A549 (cell line): ENCODE data around the gene SLC2A13. TPM values are rescaled to one million over a fixed set of nuclear protein-coding genes. Genes with fewer than 3 reads are reported as not detected.

Experiments used
- ATAC-seq, 2 experiments: fragments of 200-7000 bp in 1 of 2; fragments of >200 bp in 1 of 2; cut with Nextera tagmentation in 1 of 2; cut with Tn5 transposase in 1 of 2; 3 replicates each; pipeline versions ENCODE4 v1.8.0 to v1.9.1; 2018 to 2020; ENCODE audit warnings: mild to moderate bottlenecking in 1 of 2, moderate library complexity in 1 of 2
- CTCF ChIA-PET: fragments of 300-600 bp; sonication (Branson Sonifier 250); formaldehyde crosslinking; extraction: SDS; loops from one replicate; lab custom pipeline; 2021; ENCODE audit warnings: antibody characterized with exemption, inconsistent platforms; lab: Yijun Ruan, JAX
- POLR2A ChIA-PET: fragments of 350-600 bp; formaldehyde crosslinking; extraction: SDS; loops from one replicate; lab custom pipeline; 2021; ENCODE audit warnings: antibody characterized with exemption, inconsistent platforms; lab: Yijun Ruan, JAX
- DNase-seq, 2 experiments: peaks; one replicate each; pipeline versions ENCODE4 v3.0.0 to v3.0.0-alpha.2; 2011 to 2016; ENCODE audit warnings: low read depth in 1 of 2, low spot score in 1 of 2
- FAIRE-seq: peaks from 2 replicates; lab custom pipeline; 2011; peaks lifted over from hg19 to GRCh38; lab: Jason Lieb, UNC
- H3K27ac ChIP-seq, 2 experiments: fragments of >200 bp; sonication (Bioruptor Twin); formaldehyde crosslinking; 3 replicates each; pipeline ENCODE4 v1.5.1; 2016 to 2017
- H3K4me1 ChIP-seq: fragments of >200 bp; sonication (Bioruptor Twin); formaldehyde crosslinking; 3 replicates; pipeline ENCODE4 v1.6.1; 2016
- H3K4me2 ChIP-seq: fragments of >200 bp; sonication (Bioruptor Twin); formaldehyde crosslinking; 3 replicates; pipeline ENCODE4 v1.6.1; 2016
- H3K4me3 ChIP-seq: fragments of >200 bp; sonication (Bioruptor Twin); formaldehyde crosslinking; 3 replicates; pipeline ENCODE4 v1.5.1; 2016
- H3K9me3 ChIP-seq: fragments of >200 bp; sonication (Bioruptor Twin); formaldehyde crosslinking; 3 replicates; pipeline ENCODE4 v1.6.1; 2016
- CTCF ChIP-seq: fragments of >200 bp; sonication (Bioruptor Twin); formaldehyde crosslinking; IDR thresholded peaks from 3 replicates; pipeline ENCODE4 v1.5.1; 2016
- EHMT2 ChIP-seq: fragments of 200-600 bp; sonication (generic); IDR thresholded peaks from 2 replicates; pipeline ENCODE4 v1.6.1; 2016; ENCODE audit warnings: antibody characterized with exemption, low read depth, mild to moderate bottlenecking, moderate library complexity
- ESRRA ChIP-seq: fragments of 150-350 bp; IDR thresholded peaks from 2 replicates; pipeline ENCODE4 v1.6.1; 2014; ENCODE audit warnings: mild to moderate bottlenecking, low read length, borderline replicate concordance
- HDAC2 ChIP-seq: fragments of 200-600 bp; sonication (generic); IDR thresholded peaks from 2 replicates; pipeline ENCODE4 v1.6.1; 2016
- JUNB ChIP-seq: fragments of >200 bp; sonication (Bioruptor Twin); formaldehyde crosslinking; IDR thresholded peaks from 2 replicates; pipeline ENCODE4 v1.6.1; 2016
- KDM1A ChIP-seq: fragments of 200-600 bp; sonication (generic); IDR thresholded peaks from 2 replicates; pipeline ENCODE4 v1.6.1; 2016; ENCODE audit warnings: low read depth, mild to moderate bottlenecking
- MAFK ChIP-seq: fragments of 450-650 bp; IDR thresholded peaks from 2 replicates; pipeline ENCODE4 v1.6.1; 2014; ENCODE audit not compliant: partially characterized antibody
- MAZ ChIP-seq: fragments of 150-350 bp; IDR thresholded peaks from 2 replicates; pipeline ENCODE4 v1.6.1; 2014; ENCODE audit warnings: antibody characterized with exemption, low read depth, low read length, borderline replicate concordance
- NFE2L2 ChIP-seq: fragments of 150-350 bp; conservative IDR thresholded peaks from 2 replicates; pipeline ENCODE4 v1.6.1; 2014; ENCODE audit warnings: low read length
- NR3C1 ChIP-seq: fragments of >200 bp; sonication (Bioruptor Twin); formaldehyde crosslinking; IDR thresholded peaks from 3 replicates; pipeline ENCODE4 v1.6.1; 2017
- PHF8 ChIP-seq: fragments of 200-600 bp; sonication (generic); IDR thresholded peaks from 2 replicates; pipeline ENCODE4 v1.6.1; 2016; ENCODE audit warnings: low read depth, mild to moderate bottlenecking, antibody characterized with exemption, moderate library complexity, borderline replicate concordance
- RAD21 ChIP-seq, 2 experiments: fragments of >200 bp in 1 of 2; sonication (Bioruptor Twin) in 1 of 2; formaldehyde crosslinking in 1 of 2; IDR thresholded peaks in 1 of 2; conservative IDR thresholded peaks in 1 of 2; 2 replicates in 1 of 2; 3 replicates in 1 of 2; pipeline ENCODE4 v1.6.1; 2012 to 2018; ENCODE audit warnings: inconsistent platforms in 1 of 2
- RARB ChIP-seq: fragments of 250-450 bp; sonication (Bioruptor Pico); IDR thresholded peaks from 2 replicates; pipeline ENCODE4 v1.8.0; 2021; ENCODE audit warnings: mild to moderate bottlenecking, moderate library complexity
- SMC3 ChIP-seq: fragments of >200 bp; sonication (Bioruptor Twin); formaldehyde crosslinking; IDR thresholded peaks from 3 replicates; pipeline ENCODE4 v1.6.1; 2018; ENCODE audit warnings: inconsistent platforms
- TFCP2L1 ChIP-seq: fragments of 250-450 bp; sonication (Bioruptor Pico); IDR thresholded peaks from 2 replicates; pipeline ENCODE4 v1.5.0; 2021; ENCODE audit warnings: mild to moderate bottlenecking
- ZFP36 ChIP-seq: fragments of 450-650 bp; IDR thresholded peaks from 2 replicates; pipeline ENCODE4 v1.6.1; 2014; ENCODE audit warnings: borderline replicate concordance; ENCODE audit not compliant: partially characterized antibody
- ZSCAN20 ChIP-seq: fragments of 250-450 bp; sonication (Bioruptor Pico); IDR thresholded peaks from 2 replicates; pipeline ENCODE4 v1.8.0; 2022; ENCODE audit warnings: mild to moderate bottlenecking, moderate library complexity
- WGBS: methylation state at CpG from one replicate; pipeline ENCODE4 v1.1.6; 2017; ENCODE audit errors: missing lambda C conversion rate; 5-methylcytosine and 5-hydroxymethylcytosine counted together
- polyA plus RNA-seq, 4 experiments: library from polyadenylated mRNA; depleted of rRNA in 3 of 4; stranded (reverse); fragments of >200 nt; fragmentation: RNase III in 1 of 4; extraction: RNeasy Plus Mini Kit Qiagen cat#74134 plus additional on column Dnase treatment in 1 of 4; gene quantifications; 2 replicates in 3 of 4; 3 replicates in 1 of 4; pipeline ENCODE4 v1.2.3, GENCODE V29; 2011 to 2017
- TF ChIP-seq, protein P1 (sequence below): fragments of 150-350 bp; IDR thresholded peaks from 2 replicates; pipeline ENCODE4 v1.6.1; 2014; ENCODE audit warnings: low read depth, mild to moderate bottlenecking, low read length

Gene SLC2A13
- polyA plus RNA-seq, 2 of the 4 experiments (the other 2 are of a cell fraction), result 4.5 to 8.2 TPM

DNA sequence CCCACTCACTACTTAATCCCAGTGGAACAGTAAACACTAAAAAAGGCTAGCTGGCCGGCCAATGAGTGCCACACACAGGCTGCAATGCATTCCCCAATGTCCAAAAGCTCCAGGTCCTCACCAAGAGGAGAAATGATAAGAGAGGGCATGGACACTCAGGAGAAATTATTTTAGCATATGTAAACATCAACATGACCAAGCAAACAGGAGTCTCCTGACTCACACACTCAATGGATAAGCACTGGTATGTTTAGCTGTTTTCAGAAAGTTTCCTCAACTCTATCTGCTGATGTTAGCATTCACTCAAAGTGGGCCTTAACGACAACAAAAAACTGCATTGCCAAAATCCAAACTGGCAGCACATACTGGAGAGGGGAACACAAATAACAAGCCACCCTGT is 105.0 kb downstream of the SLC2A13 start:
- POLR2A ChIA-PET, result no interaction called here
- CTCF ChIA-PET, result interaction anchor here (1.7 to 2.0 kb wide), 2 partner anchors 9 to 10 kb away, joined by 6 to 15 read pairs; no protein-coding TSS in a partner anchor
- peak overlapping the region in 1 of 2 experiments; percentile 28; a peak in 1 of 6 replicates for H3K27ac ChIP-seq
- DNase-seq (no peak), ATAC-seq (peak in 1 of 2 experiments; percentile 45; a peak in 3 of 6 replicates), FAIRE-seq (no peak)
- H3K4me2 ChIP-seq, result peak overlapping the region; percentile 76; the same call in 2 of the 3 replicates
- peaks cover 36% of the 10 kb centered on the region for H3K4me1 ChIP-seq
- 72% methylated on average over 2 of the region's 2 CpGs for WGBS
- no peaks in the 10 kb centered on the region for H3K9me3 ChIP-seq
- H3K4me3 ChIP-seq, result no peak overlapping the region
- TF ChIP-seq HDAC2, result no peak
- peak; percentile 7 for TF ChIP-seq MAFK

DNA sequence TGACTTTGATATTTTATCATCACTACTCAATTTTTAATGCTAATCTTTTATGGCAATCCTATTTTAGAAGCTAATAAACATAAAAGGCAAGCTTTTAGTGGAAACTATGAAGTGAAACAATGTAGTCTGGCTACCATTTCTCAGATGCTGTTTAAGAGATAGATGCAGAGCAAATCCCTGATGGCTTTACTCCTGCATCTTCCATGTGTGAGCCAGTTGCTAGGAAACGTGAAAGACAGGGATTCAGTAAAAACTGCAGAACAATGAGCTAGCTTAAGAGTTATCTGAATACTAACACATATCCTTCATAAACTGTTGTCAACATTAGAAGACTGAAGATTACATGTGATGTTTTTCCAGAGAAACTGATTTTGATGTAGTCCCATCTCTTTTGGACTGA is 112.6 kb downstream of the SLC2A13 start:
- CTCF ChIA-PET, result interaction anchor here (0.7 to 1.2 kb wide), 3 partner anchors 18 to 162 kb away, joined by 3 read pairs; no protein-coding TSS in a partner anchor
- Histone ChIP-seq H3K27ac (no peak overlapping the region), H3K9me3 (no peaks in the 10 kb centered on the region), H3K4me3 (no peak overlapping the region), H3K4me2 (no peak overlapping the region), H3K4me1 (no peaks in the 10 kb centered on the region)
- POLR2A ChIA-PET, result no interaction called here
- 61% methylated on average over 1 of the region's 1 CpG for WGBS
- ATAC-seq (no peak), DNase-seq (no peak), FAIRE-seq (no peak)
- no peak for TF ChIP-seq TFCP2L1 (CRISPR knock-in tag)
- TF ChIP-seq ZSCAN20 (CRISPR knock-in tag), result no peak
- no peak for TF ChIP-seq NFE2L2

DNA sequence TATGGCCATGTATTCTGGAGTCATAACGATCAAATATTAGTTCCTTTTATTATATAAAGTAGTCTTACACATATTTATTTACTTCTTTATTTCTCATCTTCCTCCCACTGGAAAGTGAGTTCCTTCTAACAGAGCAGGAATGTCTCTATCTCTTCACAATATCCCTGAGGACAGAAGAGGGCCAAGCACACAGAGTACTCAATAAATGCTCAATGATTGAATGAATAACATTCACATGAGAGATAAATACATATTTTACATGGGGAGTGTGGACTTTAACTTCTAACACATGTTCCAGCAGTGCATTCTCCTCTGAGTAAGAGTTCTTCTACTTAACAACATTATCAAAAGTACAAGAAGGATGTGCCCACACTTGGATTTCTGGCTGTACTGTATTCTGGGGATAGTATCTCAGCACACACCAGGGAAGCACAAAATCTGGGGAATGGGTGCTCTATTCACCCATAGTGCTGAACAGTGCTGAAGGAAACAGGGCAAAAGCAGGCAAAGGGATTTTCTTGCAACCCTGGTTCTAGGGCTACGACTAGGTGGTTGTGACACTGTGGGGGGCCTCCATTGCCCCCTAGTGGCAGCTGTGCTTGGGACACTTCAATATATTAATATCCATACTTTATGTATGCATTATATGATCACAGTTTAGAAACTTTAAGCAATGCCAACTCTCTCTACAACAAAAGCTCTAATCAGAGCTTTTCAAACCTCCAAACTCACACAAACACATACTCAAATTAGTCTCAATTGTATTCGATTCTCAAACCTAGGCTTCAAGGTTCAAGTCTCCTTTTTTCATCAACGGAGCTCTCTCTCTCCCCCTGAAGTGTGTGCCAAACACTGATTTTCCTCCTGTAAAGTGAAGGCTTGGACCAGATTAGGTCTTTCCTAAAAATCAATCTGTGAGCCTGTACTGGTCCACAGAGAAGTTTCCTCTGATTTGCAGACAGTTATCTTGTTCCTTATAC is 115.5 kb downstream of the SLC2A13 start:
- TF ChIP-seq MAFK, result no peak
- peak; percentile 69 to 78 for TF ChIP-seq RAD21 (conservative IDR thresholded peaks at IDR 0.05 in 1 of 2, IDR thresholded peaks at IDR 0.05 in 1 of 2)
- TF ChIP-seq EHMT2, result no peak
- TF ChIP-seq KDM1A, result no peak
- TF ChIP-seq, protein P1, sequence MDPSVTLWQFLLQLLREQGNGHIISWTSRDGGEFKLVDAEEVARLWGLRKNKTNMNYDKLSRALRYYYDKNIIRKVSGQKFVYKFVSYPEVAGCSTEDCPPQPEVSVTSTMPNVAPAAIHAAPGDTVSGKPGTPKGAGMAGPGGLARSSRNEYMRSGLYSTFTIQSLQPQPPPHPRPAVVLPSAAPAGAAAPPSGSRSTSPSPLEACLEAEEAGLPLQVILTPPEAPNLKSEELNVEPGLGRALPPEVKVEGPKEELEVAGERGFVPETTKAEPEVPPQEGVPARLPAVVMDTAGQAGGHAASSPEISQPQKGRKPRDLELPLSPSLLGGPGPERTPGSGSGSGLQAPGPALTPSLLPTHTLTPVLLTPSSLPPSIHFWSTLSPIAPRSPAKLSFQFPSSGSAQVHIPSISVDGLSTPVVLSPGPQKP, result no peak
- TF ChIP-seq SMC3, result peak; percentile 72
- TF ChIP-seq CTCF, result peak; percentile 82
- Histone ChIP-seq H3K27ac (no peak overlapping the region), H3K4me2 (no peak overlapping the region), H3K4me1 (no peaks in the 10 kb centered on the region), H3K4me3 (no peak overlapping the region), H3K9me3 (no peaks in the 10 kb centered on the region)
- FAIRE-seq (no peak), ATAC-seq (peak; percentile 95 to 98), DNase-seq (peak; percentile 15 to 53)
- 18% methylated on average over 4 of the region's 4 CpGs for WGBS
- ChIA-PET CTCF (interaction anchor here (0.6 to 2.9 kb wide), 13 partner anchors 10 to 229 kb away, joined by 3 to 15 read pairs (median 3); no protein-coding TSS in a partner anchor), POLR2A (no interaction called here)

GRCh38 chr12:39989501-39989900 is 116.4 kb downstream of the SLC2A13 start:
- ChIA-PET POLR2A (no interaction called here), CTCF (interaction anchor here (0.6 to 1.7 kb wide), 3 partner anchors 13 to 22 kb away, joined by 3 to 13 read pairs (median 3); no protein-coding TSS in a partner anchor)
- TF ChIP-seq RARB (CRISPR knock-in tag) (no peak), ZSCAN20 (CRISPR knock-in tag) (no peak), MAFK (no peak), ESRRA (no peak), JUNB (no peak), PHF8 (no peak), NR3C1 (no peak), MAZ (no peak), ZFP36 (no peak), CTCF (no peak)
- FAIRE-seq, result no peak
- H3K4me1 ChIP-seq, result no peaks in the 10 kb centered on the region
- DNase-seq, result no peak
- no peak overlapping the region for H3K4me2 ChIP-seq
- H3K4me3 ChIP-seq, result no peak overlapping the region
- no peaks in the 10 kb centered on the region for H3K9me3 ChIP-seq
- no peak for ATAC-seq
- no peak overlapping the region for H3K27ac ChIP-seq
- WGBS, result 89% methylated on average over 1 of the region's 1 CpG
